ENCODE results near the gene MAP4.

GRCh38 chr3:47863391-47864128 is 152.7 kb downstream of the MAP4 start:
- TF ChIP-seq EGR1 (IDR thresholded peaks at IDR 0.05) (no peak), EP300 (IDR thresholded peaks at IDR 0.05; ENCODE audit: borderline replicate concordance) (no peak), CEBPB (IDR thresholded peaks at IDR 0.05) (no peak), MAX (IDR thresholded peaks at IDR 0.05) (no peak), CREB1 (IDR thresholded peaks at IDR 0.05; ENCODE audit: low read depth) (no peak), REST (IDR thresholded peaks at IDR 0.05; ENCODE audit: low read depth) (no peak), USF1 (IDR thresholded peaks at IDR 0.05) (no peak), FOXM1 (IDR thresholded peaks at IDR 0.05; ENCODE audit: borderline replicate concordance, low read depth) (no peak), NFIC (IDR thresholded peaks at IDR 0.05) (no peak), RAD21 (IDR thresholded peaks at IDR 0.05; ENCODE audit: low read depth) (no peak), TEAD4 (IDR thresholded peaks at IDR 0.05) (no peak), TAF1 (IDR thresholded peaks at IDR 0.05; ENCODE audit: low read depth) (no peak), YY1 (IDR thresholded peaks at IDR 0.05; ENCODE audit: low read depth) (no peak), ZBTB7A (IDR thresholded peaks at IDR 0.05; ENCODE audit: low read depth) (no peak)

All from Ishikawa (cell line).